ENCODE data around the gene NSUN7.

GRCh38 chr4:40858962-40859361 is 109.2 kb downstream of the NSUN7 start:
- TF ChIP-seq, protein P1, sequence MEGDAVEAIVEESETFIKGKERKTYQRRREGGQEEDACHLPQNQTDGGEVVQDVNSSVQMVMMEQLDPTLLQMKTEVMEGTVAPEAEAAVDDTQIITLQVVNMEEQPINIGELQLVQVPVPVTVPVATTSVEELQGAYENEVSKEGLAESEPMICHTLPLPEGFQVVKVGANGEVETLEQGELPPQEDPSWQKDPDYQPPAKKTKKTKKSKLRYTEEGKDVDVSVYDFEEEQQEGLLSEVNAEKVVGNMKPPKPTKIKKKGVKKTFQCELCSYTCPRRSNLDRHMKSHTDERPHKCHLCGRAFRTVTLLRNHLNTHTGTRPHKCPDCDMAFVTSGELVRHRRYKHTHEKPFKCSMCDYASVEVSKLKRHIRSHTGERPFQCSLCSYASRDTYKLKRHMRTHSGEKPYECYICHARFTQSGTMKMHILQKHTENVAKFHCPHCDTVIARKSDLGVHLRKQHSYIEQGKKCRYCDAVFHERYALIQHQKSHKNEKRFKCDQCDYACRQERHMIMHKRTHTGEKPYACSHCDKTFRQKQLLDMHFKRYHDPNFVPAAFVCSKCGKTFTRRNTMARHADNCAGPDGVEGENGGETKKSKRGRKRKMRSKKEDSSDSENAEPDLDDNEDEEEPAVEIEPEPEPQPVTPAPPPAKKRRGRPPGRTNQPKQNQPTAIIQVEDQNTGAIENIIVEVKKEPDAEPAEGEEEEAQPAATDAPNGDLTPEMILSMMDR (IDR thresholded peaks at IDR 0.05; ENCODE audit: low read depth, low read length, poor library complexity, severe bottlenecking), result no peak
- TF ChIP-seq EZH2phosphoT487 (IDR thresholded peaks at IDR 0.05; ENCODE audit: borderline replicate concordance, low read length), result no peak
